ENCODE results near the gene SEC24C.

GRCh38 chr10:73762915-73763314 is 18.7 kb downstream of the SEC24C start:
- no peak for TF ChIP-seq CTCF (IDR thresholded peaks at IDR 0.05)
- no peak for TF ChIP-seq POLR2A (IDR thresholded peaks at IDR 0.05)

Measured in gastroesophageal sphincter (tissue), 3 donors.